Peyer's patch (tissue), 4 donors: ENCODE data around the gene NRN1L.

ENCODE experiments used
- CTCF ChIP-seq, 6 experiments: fragments of 450-650 bp in 4 of 6; fragments of 200-600 bp in 2 of 6; sonication (generic) in 1 of 6; IDR thresholded peaks; one replicate each; pipeline ENCODE4 v1.5.1; 2017 to 2019; ENCODE audit warnings: antibody characterized with exemption in 6 of 6, mild to moderate bottlenecking in 3 of 6, moderate library complexity in 1 of 6
- POLR2A ChIP-seq, 2 donors: fragments of 450-650 bp; IDR thresholded peaks; one replicate each; pipeline ENCODE4 v1.5.1; 2017; ENCODE audit warnings: antibody characterized with exemption in 2 of 2, mild to moderate bottlenecking in 2 of 2, moderate library complexity in 2 of 2

- TF ChIP-seq POLR2A (IDR thresholded peaks at IDR 0.05): no peak
- TF ChIP-seq CTCF (IDR thresholded peaks at IDR 0.05): no peak
Measured at GRCh38 chr16:67892375-67892774, 7.7 kb downstream of the NRN1L start.
